ENCODE measurements around the gene ACSL4.

DNA sequence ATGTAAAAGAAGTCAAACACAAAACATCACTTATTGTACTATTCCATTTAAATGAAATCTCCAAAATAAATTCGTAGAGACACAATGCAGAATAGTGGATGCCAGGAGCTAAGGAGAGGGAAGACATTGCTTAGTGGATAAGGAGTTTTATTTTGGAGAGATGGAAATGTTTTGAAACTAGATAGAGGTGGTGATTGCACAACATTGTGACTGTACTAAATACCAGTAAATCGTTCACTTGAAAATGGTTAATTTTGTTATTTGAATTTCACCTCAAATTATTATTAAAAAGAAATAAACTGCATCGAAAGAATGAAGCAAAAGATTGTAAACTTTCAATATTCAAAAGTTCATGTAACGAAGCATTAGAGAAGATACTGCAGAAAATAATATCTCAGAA is 9.7 kb upstream of the ACSL4 start:
- TF ChIP-seq CTCF (IDR thresholded peaks at IDR 0.05), result no peak
- no peak for TF ChIP-seq POLR2A (IDR thresholded peaks at IDR 0.05)
- no peak for TF ChIP-seq EP300 (IDR thresholded peaks at IDR 0.05)

All from ovary (tissue), 3 donors.